ENCODE measurements around the gene CIC.
A peak's percentile ranks its signal among the peaks of the same experiment; 100 is the strongest.
"Not testable (repeated sequence)": the region's sequence is repeated elsewhere in the genome, so short reads cannot be mapped to it uniquely, and the experiment has no call there.

The CIC gene

GRCh38 chr19:42313096-42313839, 44.2 kb downstream of the CIC start, which contains the start of gene TMEM145:
Gene TMEM145, plus strand, starts transcription at chr19:42313309. Its CDS starts 68 bp downstream, at chr19:42313377.
- no peak for DNase-seq (ENCODE audit: low read depth)

GRCh38 chr19:42313840-42314755, 45.0 kb downstream of the CIC start:
- DNase-seq (ENCODE audit: low read depth), result no peak

- no peak for DNase-seq (ENCODE audit: low read depth)
Measured at GRCh38 chr19:42315024-42315423, 46.0 kb downstream of the CIC start.

- DNase-seq (ENCODE audit: low read depth), result no peak
Measured at GRCh38 chr19:42316223-42317211, 47.5 kb downstream of the CIC start.

- no peak for DNase-seq (ENCODE audit: low read depth)
Measured at GRCh38 chr19:42317535-42317934, 48.5 kb downstream of the CIC start.

GRCh38 chr19:42322305-42322704, 53.3 kb downstream of the CIC start:
- DNase-seq (ENCODE audit: low read depth), result no peak

- DNase-seq (ENCODE audit: low read depth), result no peak
Measured at GRCh38 chr19:42323473-42323851, 54.4 kb downstream of the CIC start.

GRCh38 chr19:42323852-42324654, 55.0 kb downstream of the CIC start:
- DNase-seq (ENCODE audit: low read depth), result no peak

GRCh38 chr19:42324655-42325307, 55.7 kb downstream of the CIC start:
- DNase-seq (ENCODE audit: low read depth), result no peak

GRCh38 chr19:42325308-42325895, 56.4 kb downstream of the CIC start, which contains the start of gene MEGF8:
Gene MEGF8, plus strand, starts transcription at chr19:42325635. Its CDS starts 609 bp downstream, at chr19:42326244.
- peak; percentile 98 for DNase-seq (ENCODE audit: low read depth)

GRCh38 chr19:42325896-42326771, 57.1 kb downstream of the CIC start:
- DNase-seq (ENCODE audit: low read depth), result no peak

- DNase-seq (ENCODE audit: low read depth), result no peak
Measured at GRCh38 chr19:42326969-42327368, 57.9 kb downstream of the CIC start.

- no peak for DNase-seq (ENCODE audit: low read depth)
Measured at GRCh38 chr19:42327381-42327780, 58.3 kb downstream of the CIC start.

- no peak for DNase-seq (ENCODE audit: low read depth)
Measured at GRCh38 chr19:42328106-42328505, 59.1 kb downstream of the CIC start.

- DNase-seq (ENCODE audit: low read depth), result no peak
Measured at GRCh38 chr19:42328854-42329253, 59.8 kb downstream of the CIC start.

- no peak for DNase-seq (ENCODE audit: low read depth)
Measured at GRCh38 chr19:42330241-42330711, 61.2 kb downstream of the CIC start.

GRCh38 chr19:42331333-42331732, 62.3 kb downstream of the CIC start:
- not testable (repeated sequence) for DNase-seq (ENCODE audit: low read depth)

- no peak for DNase-seq (ENCODE audit: low read depth)
Measured at GRCh38 chr19:42332059-42332458, 63.0 kb downstream of the CIC start.

GRCh38 chr19:42333018-42333417, 64.0 kb downstream of the CIC start:
- DNase-seq (ENCODE audit: low read depth), result no peak
